Measurements from ENCODE around the gene FHIT. TPM values are rescaled to one million over a fixed set of nuclear protein-coding genes. Genes with fewer than 3 reads are reported as not detected.
"Not testable (repeated sequence)": the region's sequence is repeated elsewhere in the genome, so short reads cannot be mapped to it uniquely, and the experiment has no call there.

FHIT gene
- total and polyA plus RNA-seq, 4 donors = 2.1 to 14.7 (median 6.6) TPM

- H3K27me3 ChIP-seq (ENCODE audit: control insufficient read depth in 4 of 4, insufficient read depth in 4 of 4, low read length in 3 of 4) = no peaks in the 10 kb centered on the region
- TF ChIP-seq CTCF (IDR thresholded peaks at IDR 0.05; ENCODE audit: low read depth, low read length, missing input control) (no peak), HNF4G (IDR thresholded peaks at IDR 0.05) (no peak)
- DNase-seq (ENCODE audit: low spot score) = no peak
- no peaks in the 10 kb centered on the region for H3K9me3 ChIP-seq (ENCODE audit: control insufficient read depth in 4 of 4, low read length in 3 of 4)
- H3K36me3 ChIP-seq (ENCODE audit: control insufficient read depth in 4 of 4, insufficient read depth in 3 of 4, low read depth in 1 of 4, low read length in 3 of 4) = no peaks in the 10 kb centered on the region
- no peak overlapping the region for H3K9ac ChIP-seq (ENCODE audit: low read depth in 1 of 2, low read length in 2 of 2)
- H3K4me3 ChIP-seq (ENCODE audit: low read depth in 1 of 3, low read length in 3 of 3) = no peak overlapping the region
- no peaks in the 10 kb centered on the region for H3K4me1 ChIP-seq (ENCODE audit: control insufficient read depth in 4 of 4, insufficient read depth in 4 of 4, low read length in 3 of 4)
- no peak overlapping the region for H3K27ac ChIP-seq (ENCODE audit: low read depth in 1 of 2, low read length in 2 of 2)
- WGBS = 89% methylated on average over 4 of the region's 4 CpGs
These were observed 183.2 kb downstream of the FHIT start for GRCh38 chr3:61068084-61068483.

- Histone ChIP-seq H3K9me3 (ENCODE audit: control insufficient read depth in 4 of 4, low read length in 3 of 4) (no peaks in the 10 kb centered on the region), H3K4me1 (ENCODE audit: control insufficient read depth in 4 of 4, insufficient read depth in 4 of 4, low read length in 3 of 4) (no peaks in the 10 kb centered on the region), H3K27ac (ENCODE audit: low read depth in 1 of 2, low read length in 2 of 2) (no peak overlapping the region), H3K36me3 (ENCODE audit: control insufficient read depth in 4 of 4, insufficient read depth in 3 of 4, low read depth in 1 of 4, low read length in 3 of 4) (no peaks in the 10 kb centered on the region), H3K27me3 (ENCODE audit: control insufficient read depth in 4 of 4, insufficient read depth in 4 of 4, low read length in 3 of 4) (no peaks in the 10 kb centered on the region), H3K9ac (ENCODE audit: low read depth in 1 of 2, low read length in 2 of 2) (no peak overlapping the region), H3K4me3 (ENCODE audit: low read depth in 1 of 3, low read length in 3 of 3) (no peak overlapping the region)
- WGBS = 88% methylated on average over 2 of the region's 2 CpGs
- no peak for TF ChIP-seq ZBTB33 (IDR thresholded peaks at IDR 0.05)
- no peak for TF ChIP-seq NR2F2 (IDR thresholded peaks at IDR 0.05)
- no peak for TF ChIP-seq ATF3 (IDR thresholded peaks at IDR 0.05)
- no peak for TF ChIP-seq HNF4G (IDR thresholded peaks at IDR 0.05)
- TF ChIP-seq MAX (IDR thresholded peaks at IDR 0.05) = no peak
- no peak for TF ChIP-seq HNF4A (conservative IDR thresholded peaks at IDR 0.05)
- TF ChIP-seq CTCF (IDR thresholded peaks at IDR 0.05; ENCODE audit: low read depth, low read length, missing input control) = no peak
- TF ChIP-seq JUND (IDR thresholded peaks at IDR 0.05) = no peak
- TF ChIP-seq RAD21 (IDR thresholded peaks at IDR 0.05) = no peak
- TF ChIP-seq FOXA2 (IDR thresholded peaks at IDR 0.05) = no peak
- TF ChIP-seq SP1 (IDR thresholded peaks at IDR 0.05) = no peak
- TF ChIP-seq GABPA (IDR thresholded peaks at IDR 0.05 in 1 of 2, conservative IDR thresholded peaks at IDR 0.05 in 1 of 2) = no peak
- no peak for TF ChIP-seq YY1 (IDR thresholded peaks at IDR 0.05)
- TF ChIP-seq FOXA1 (IDR thresholded peaks at IDR 0.05) = no peak
- TF ChIP-seq RXRA (IDR thresholded peaks at IDR 0.05) = no peak
- TF ChIP-seq EGR1 (IDR thresholded peaks at IDR 0.05; ENCODE audit: low read depth in 2 of 2) = no peak
- TF ChIP-seq TAF1 (conservative IDR thresholded peaks at IDR 0.05) = no peak
- TF ChIP-seq REST (IDR thresholded peaks at IDR 0.05) = no peak
- DNase-seq (ENCODE audit: low spot score) = no peak
These were observed 184.5 kb downstream of the FHIT start for GRCh38 chr3:61066800-61067199.

GRCh38 chr3:61066222-61066621 lies 185.0 kb downstream of the FHIT start:
- H3K27me3 ChIP-seq (ENCODE audit: control insufficient read depth in 4 of 4, insufficient read depth in 4 of 4, low read length in 3 of 4); H3K36me3 ChIP-seq (ENCODE audit: control insufficient read depth in 4 of 4, insufficient read depth in 3 of 4, low read depth in 1 of 4, low read length in 3 of 4); H3K9ac ChIP-seq (ENCODE audit: low read depth in 1 of 2, low read length in 2 of 2); H3K4me1 ChIP-seq (ENCODE audit: control insufficient read depth in 4 of 4, insufficient read depth in 4 of 4, low read length in 3 of 4); DNase-seq (ENCODE audit: low spot score); H3K27ac ChIP-seq (ENCODE audit: low read depth in 1 of 2, low read length in 2 of 2); H3K9me3 ChIP-seq (ENCODE audit: control insufficient read depth in 4 of 4, low read length in 3 of 4); H3K4me3 ChIP-seq (ENCODE audit: low read depth in 1 of 3, low read length in 3 of 3): not testable (repeated sequence)
- WGBS = 93% methylated on average over 2 of the region's 2 CpGs

Data from liver (tissue), 9 donors.